Amniotic stem cell (primary cell): ENCODE measurements around the gene PTDSS2.
"Not testable (repeated sequence)": the region's sequence is repeated elsewhere in the genome, so short reads cannot be mapped to it uniquely, and the experiment has no call there.

Experiments
- DNase-seq: peaks from one replicate; lab custom pipeline; 2025; lab: John Stamatoyannopoulos, UW

The PTDSS2 gene

DNA sequence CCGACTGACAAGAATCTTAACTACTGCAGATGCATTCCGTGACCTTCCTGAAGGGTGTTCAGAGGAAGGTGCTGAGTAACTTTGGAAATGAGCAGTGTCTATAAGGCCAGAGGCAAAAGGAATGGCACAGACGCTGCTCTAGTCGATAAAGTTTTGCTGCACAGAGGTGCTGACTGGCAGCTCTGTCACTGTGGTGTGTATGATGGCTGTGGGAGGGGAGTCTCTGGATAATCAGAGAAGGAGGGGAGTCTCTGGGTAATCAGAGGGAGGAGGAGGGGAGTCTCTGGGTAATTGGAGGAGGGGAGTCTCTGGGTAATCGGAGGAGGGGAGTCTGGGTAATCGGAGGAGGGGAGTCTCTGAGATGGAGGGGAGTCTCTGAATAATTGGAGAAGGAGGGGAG, 18.4 kb downstream of the PTDSS2 start:
- no peak for DNase-seq

DNA sequence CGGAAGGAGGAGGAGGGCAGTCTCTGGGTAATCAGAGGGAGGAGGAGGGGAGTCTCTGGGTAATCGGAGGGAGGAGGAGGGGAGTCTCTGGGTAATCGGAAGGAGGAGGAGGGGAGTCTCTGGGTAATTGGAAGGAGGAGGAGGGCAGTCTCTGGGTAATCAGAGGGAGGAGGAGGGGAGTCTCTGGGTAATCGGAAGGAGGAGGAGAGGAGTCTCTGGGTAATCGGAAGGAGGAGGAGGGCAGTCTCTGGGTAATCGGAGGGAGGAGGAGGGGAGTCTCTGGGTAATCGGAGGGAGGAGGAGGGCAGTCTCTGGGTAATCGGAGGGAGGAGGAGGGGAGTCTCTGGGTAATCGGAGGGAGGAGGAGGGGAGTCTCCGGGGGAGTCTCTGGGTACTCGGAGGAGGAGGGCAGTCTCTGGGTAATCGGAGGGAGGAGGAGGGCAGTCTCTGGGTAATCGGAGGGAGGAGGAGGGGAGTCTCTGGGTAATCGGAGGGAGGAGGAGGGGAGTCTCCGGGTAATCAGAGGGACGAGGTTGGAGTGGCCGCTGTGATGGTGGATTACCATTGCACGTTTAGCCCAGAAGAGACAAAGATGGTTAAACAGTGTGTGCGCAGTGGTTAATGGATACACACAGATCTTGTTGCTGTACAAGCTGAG, 19.1 kb downstream of the PTDSS2 start:
- not testable (repeated sequence) for DNase-seq

GRCh38 chr11:469684-470560, 19.8 kb downstream of the PTDSS2 start:
- DNase-seq: peak; percentile 6

- DNase-seq: no peak
Observed at GRCh38 chr11:471468-472145, 21.5 kb downstream of the PTDSS2 start.

GRCh38 chr11:472272-472671, 22.2 kb downstream of the PTDSS2 start:
- DNase-seq: no peak

DNA sequence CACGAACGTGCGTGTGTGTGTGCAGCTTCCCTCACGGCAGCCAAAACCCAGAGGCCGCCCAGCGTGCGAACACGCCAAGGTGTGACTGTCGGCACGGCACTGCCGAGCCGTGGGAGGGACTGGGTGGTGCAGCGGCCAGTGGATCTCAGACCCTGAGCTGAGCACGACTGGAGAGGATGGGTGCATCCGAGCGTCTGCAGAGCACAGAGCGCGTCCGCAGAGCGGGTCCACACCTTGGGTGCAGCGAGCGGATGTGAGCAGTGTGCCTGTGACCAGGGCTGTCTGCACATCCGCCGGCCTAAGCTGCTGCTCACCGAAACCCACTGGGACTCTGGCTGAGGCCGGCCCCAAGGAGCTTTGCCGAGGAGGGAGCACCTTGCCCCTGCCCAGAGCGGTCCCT, 22.7 kb downstream of the PTDSS2 start:
- DNase-seq: no peak

GRCh38 chr11:473415-473814, 23.3 kb downstream of the PTDSS2 start:
- no peak for DNase-seq

DNA sequence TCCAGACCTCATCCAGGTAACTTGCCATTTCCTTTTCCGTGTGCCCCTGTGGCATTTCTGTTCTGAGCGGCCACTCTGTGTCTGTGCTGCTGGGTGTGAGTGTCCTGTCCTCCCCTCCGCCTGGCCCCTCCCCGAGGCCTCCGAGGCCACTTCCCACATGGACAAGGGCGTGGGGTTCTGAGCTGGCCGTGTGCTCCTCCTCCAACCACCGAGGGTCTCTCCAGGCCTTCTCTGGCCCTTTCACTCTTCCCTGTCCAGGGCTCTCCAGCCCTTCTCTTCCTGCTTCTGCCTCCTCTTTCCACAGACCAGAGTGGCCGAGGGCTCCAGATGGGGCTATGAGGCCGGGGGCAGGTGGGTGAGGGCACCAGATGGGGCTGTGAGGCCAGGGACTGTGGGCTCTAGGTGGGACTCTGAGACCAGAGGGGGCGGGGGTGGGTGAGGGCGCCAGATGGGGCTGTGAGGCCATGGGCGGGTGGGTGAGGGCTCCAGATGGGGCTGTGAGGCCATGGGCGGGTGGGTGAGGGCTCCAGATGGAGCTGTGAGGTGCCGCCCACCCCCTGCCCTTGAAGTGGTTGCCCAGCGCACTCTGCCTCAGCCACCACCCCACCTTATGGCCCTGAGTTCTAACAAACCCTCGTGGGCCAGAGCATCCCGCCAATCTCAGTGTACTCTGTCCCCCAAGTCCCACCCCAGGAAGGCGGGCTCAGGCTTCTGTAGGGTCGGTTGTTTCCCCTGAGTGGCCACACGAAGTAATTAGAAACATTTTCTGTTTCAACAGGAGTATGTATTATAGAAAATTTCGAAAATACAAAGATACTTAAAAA, 24.1 kb downstream of the PTDSS2 start:
- no peak for DNase-seq

DNA sequence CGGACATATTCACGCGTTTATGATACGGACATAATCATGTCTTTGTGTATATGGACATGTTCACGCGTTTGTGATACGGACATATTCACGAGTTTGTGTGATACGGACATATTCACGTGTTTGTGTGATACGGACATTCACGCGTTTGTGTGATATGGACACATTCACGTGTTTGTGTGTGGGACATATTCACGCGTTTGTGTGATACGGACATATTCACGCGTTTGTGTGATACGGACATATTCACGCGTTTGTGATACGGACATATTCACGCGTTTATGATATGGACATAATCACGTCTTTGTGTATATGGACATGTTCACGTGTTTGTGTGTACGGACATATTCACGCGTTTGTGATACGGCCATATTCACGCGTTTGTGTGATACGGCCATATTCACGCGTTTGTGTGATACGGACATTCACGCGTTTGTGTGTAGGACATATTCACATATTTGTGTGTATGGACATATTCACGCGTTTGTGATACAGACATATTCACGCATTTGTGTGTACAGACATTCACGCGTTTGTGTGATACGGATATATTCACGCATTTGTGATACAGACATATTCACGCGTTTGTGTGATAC, 24.9 kb downstream of the PTDSS2 start:
- DNase-seq: no peak

GRCh38 chr11:475941-476340, 25.9 kb downstream of the PTDSS2 start:
- DNase-seq: no peak

DNA sequence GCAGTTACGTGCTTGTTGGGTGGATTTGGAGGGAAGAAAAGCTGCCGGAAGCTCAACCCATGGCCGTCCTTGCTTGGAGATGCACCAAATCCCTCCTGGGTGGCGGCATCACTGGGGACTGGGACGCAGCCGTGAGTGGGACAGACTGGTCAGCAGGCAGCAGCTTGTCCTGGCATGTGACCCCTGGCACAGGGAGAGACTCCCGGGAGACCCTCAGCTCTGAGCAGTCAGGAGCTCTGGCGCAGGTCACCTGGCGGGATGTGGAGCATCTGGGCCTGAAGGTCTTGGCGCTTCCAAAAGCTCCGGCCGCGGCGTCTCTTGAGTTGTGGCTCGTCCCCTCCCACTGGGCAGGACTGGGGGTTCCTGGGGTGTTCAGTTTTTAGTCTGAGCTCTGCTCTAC, 26.3 kb downstream of the PTDSS2 start:
- DNase-seq: no peak

DNA sequence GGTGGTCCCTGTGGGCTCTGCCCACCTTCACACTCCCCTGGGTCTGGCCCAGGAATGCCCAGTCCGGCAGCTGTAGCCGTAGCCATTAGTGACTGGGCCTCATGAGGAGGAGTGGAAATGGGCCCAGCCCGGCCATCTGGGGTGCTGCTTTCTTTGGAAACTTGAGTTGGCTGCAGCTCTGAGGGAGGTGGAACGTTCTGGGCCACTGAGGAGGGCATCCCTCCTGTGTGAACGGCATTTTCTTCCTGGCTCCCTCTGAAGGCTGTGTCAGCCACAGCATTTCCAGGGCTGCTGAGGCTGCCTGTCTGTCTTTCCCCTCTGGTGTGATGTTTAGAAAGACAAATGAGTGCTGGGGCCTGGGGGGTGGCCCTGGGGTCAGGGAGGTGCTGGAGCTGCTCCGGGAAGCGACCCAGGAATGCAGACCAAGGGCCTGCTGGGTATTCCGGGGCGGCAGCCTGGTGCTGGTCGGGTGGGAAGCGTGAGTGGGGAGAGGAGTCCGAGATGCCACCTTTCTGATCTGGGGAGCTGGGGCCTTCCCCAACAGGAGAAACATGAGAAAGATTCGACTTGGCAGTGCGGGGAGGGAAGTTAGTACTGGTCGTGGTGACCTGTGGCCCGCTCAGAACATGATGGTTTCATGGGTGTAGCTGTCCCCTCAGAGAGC, 27.1 kb downstream of the PTDSS2 start:
- DNase-seq: no peak

DNA sequence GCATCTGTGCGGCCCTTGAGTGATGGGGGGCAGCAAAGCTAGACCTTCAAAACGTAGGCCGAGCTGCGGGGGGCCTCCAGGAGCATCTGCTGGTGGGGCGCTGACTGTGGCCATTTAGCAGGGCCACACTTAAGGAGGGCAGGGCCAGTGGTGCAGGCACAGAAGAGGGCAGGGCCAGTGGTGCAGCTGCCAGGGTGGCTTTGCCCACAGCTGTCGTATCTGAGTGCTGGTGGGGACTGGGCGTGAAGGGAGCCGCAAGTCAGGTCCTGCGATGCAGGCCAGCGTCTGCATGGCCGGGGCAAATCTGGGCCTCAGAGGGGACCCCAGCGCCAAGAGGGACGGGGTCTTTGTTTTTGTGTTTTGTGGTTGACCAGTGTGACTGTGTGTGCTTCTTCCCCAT, 29.2 kb downstream of the PTDSS2 start:
- DNase-seq: no peak

DNA sequence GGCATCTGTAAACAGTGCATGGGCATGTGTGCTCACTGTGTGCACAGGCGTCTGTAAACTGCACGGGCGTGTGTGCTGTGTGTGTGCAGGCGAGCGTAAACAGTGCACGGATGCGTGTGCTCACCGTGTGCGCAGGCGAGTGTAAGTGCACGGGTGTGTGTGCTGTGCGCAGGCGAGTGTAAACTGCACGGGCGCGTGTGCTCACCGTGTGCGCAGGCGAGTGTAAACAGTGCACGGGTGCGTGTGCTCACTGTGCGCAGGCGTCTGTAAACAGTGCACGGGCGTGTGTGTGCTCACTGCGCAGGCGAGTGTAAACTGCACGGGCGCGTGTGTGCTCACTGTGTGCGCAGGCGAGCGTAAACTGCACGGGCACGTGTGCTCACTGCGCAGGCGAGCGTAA, 34.5 kb downstream of the PTDSS2 start:
- no peak for DNase-seq

- DNase-seq: no peak
Observed at GRCh38 chr11:486189-486588, 36.1 kb downstream of the PTDSS2 start.

DNA sequence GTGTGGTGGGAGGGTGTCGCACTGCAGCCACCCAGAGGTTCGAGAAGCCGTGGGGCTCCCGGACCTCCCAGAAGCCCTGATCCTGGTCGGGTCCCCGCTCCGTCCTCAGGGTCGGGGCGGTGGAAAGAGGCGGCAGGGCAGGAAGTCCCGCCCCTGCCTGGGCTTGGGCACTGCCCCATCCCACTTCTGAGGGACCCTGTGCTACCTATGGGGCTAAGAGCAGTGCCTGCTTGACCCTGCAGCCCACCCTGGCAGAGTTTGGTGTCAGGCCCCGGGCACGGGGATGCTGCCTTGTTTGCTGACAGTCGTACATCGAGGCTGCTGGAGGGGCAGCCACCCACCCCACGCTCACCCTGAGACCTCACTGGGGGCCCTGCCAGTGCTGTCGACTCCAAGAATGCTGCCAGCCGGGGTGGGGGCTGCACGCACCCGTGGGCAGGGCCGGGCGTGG, 37.5 kb downstream of the PTDSS2 start:
- no peak for DNase-seq

DNA sequence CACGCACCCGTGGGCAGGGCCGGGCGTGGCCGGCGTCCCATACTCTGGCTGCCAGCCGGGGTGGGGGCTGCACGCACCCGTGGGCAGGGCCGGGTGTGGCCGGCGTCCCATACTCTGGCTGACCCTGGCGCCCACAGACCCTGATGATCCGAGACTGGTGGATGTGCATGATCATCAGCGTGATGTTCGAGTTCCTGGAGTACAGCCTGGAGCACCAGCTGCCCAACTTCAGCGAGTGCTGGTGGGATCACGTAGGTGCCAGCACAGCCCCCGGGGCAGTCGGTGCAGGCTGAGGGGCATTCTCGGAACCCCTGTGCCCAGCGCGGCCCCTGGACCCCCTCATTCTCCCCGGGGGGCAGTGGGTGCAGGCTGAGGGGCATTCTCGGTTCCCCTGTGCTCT, 38.0 kb downstream of the PTDSS2 start:
- no peak for DNase-seq

GRCh38 chr11:488579-488978, 38.5 kb downstream of the PTDSS2 start:
- DNase-seq: no peak

DNA sequence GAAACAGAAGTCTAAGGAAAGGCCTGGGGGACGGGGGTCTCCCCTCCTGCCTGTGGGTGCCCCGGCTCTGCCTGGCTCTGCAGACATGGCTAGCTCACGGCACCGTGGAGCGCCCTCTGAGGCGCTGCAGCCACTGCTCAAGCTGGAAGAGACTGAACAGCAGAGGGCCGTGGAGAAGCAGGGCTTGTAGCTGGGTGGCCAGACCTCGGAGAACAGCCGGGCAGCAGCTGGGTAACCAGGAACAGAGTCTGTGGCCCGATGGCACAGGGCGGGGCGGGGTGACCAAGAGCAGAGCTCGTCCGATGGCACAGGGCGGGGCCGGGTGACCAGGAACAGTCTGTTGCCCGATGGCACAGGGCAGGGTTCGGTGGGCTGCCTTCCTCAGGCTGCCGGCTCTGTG, 38.9 kb downstream of the PTDSS2 start:
- DNase-seq: no peak

DNA sequence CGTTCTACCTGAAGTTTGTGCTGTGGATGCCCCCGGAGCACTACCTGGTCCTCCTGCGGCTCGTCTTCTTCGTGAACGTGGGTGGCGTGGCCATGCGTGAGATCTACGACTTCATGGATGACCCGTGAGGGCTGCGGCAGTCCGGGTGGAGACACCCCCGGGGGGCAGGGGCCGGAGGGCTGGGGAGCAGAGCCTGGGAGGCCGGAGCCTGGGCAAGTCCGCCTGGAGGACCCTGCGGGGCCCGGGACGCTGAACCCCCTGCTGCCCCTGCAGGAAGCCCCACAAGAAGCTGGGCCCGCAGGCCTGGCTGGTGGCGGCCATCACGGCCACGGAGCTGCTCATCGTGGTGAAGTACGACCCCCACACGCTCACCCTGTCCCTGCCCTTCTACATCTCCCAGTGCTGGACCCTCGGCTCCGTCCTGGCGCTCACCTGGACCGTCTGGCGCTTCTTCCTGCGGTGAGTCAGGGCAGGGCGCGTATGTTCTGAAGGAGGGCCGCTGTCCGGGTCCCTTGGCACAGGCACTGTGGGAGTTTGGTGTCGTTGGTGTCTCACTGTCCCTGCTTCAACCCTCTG, 39.6 kb downstream of the PTDSS2 start:
- DNase-seq: no peak
